OCI-LY7 (cell line): ENCODE measurements around the gene AMPH. TPM values are rescaled to one million over a fixed set of nuclear protein-coding genes. Genes with fewer than 3 reads are reported as not detected.

Source experiments
- BruUV-seq: library from RNA; stranded (reverse); fragments of 400-500 nt; replicated peaks from 2 replicates; lab custom pipeline; 2021; lab: Mats Ljungman, UMichigan
- CTCF ChIA-PET: fragments of 300-600 bp; sonication (Branson Sonifier 250); formaldehyde crosslinking; loops from one replicate; lab custom pipeline; 2022; ENCODE audit warnings: antibody characterized with exemption; ENCODE audit not compliant: unreplicated experiment; lab: Charles Lee
- POLR2A ChIA-PET: fragments of 300-600 bp; sonication (Branson Sonifier 250); formaldehyde crosslinking; loops from one replicate; lab custom pipeline; 2022; ENCODE audit warnings: antibody characterized with exemption; lab: Charles Lee
- DNase-seq: peaks from one replicate; pipeline ENCODE4 v3.0.0-alpha.2; 2015; ENCODE audit warnings: low spot score
- H2AFZ ChIP-seq: fragments of 200-600 bp; sonication (generic), shearing (Covaris generic); 2 replicates; pipeline ENCODE4 v1.6.1; 2014; ENCODE audit warnings: mild to moderate bottlenecking, antibody characterized with exemption, low read length, moderate library complexity
- H3K27ac ChIP-seq: fragments of 200-600 bp; sonication (generic); 2 replicates; pipeline ENCODE4 v1.5.1; 2014; ENCODE audit warnings: mixed run types, low read depth, mild to moderate bottlenecking, moderate library complexity, low read length, inconsistent platforms; ENCODE audit not compliant: poor library complexity, severe bottlenecking
- H3K36me3 ChIP-seq: fragments of 200-600 bp; sonication (generic); 2 replicates; pipeline ENCODE4 v1.6.1; 2014; ENCODE audit warnings: mild to moderate bottlenecking, antibody characterized with exemption, low read length, moderate library complexity, mixed read lengths; ENCODE audit not compliant: insufficient read depth
- H3K4me1 ChIP-seq: fragments of 200-600 bp; sonication (generic); 2 replicates; pipeline ENCODE4 v1.5.1; 2014; ENCODE audit warnings: mild to moderate bottlenecking, low read length; ENCODE audit not compliant: insufficient read depth, poor library complexity, severe bottlenecking
- H3K4me2 ChIP-seq: fragments of 200-600 bp; sonication (generic); 2 replicates; pipeline ENCODE4 v1.6.1; 2014; ENCODE audit warnings: mild to moderate bottlenecking, low read length
- H3K4me3 ChIP-seq: fragments of 200-600 bp; sonication (generic); 2 replicates; pipeline ENCODE4 v1.5.1; 2014; ENCODE audit warnings: mild to moderate bottlenecking, low read depth, low read length; ENCODE audit not compliant: poor library complexity, severe bottlenecking
- H3K79me2 ChIP-seq: fragments of 200-600 bp; sonication (generic); 2 replicates; pipeline ENCODE4 v1.6.1; 2016; ENCODE audit warnings: low read depth, mild to moderate bottlenecking, low read length, moderate library complexity, mixed read lengths; ENCODE audit not compliant: insufficient read depth
- H3K9me2 ChIP-seq: fragments of 200-600 bp; sonication (generic); 2 replicates; pipeline ENCODE4 v1.6.1; 2016; ENCODE audit warnings: mild to moderate bottlenecking, low read length, mixed read lengths; ENCODE audit not compliant: insufficient read depth
- H3K9me3 ChIP-seq: fragments of 200-600 bp; sonication (generic); 2 replicates; pipeline ENCODE4 v1.6.1; 2014; ENCODE audit warnings: mild to moderate bottlenecking, mixed run types, low read length, mixed read lengths
- H4K20me1 ChIP-seq: fragments of 200-600 bp; sonication (generic); 2 replicates; pipeline ENCODE4 v1.6.1; 2014; ENCODE audit warnings: mild to moderate bottlenecking, antibody characterized with exemption, low read length, moderate library complexity, mixed read lengths; ENCODE audit not compliant: insufficient read depth
- CTCF ChIP-seq: fragments of 200-600 bp; sonication (generic); conservative IDR thresholded peaks from 2 replicates; pipeline ENCODE4 v1.5.1; 2014; ENCODE audit warnings: mild to moderate bottlenecking, antibody characterized with exemption, low read length, moderate library complexity, mixed read lengths
- EZH2phosphoT487 ChIP-seq: fragments of 200-600 bp; sonication (generic); IDR thresholded peaks from 2 replicates; pipeline ENCODE4 v1.6.1; 2018; ENCODE audit warnings: low read depth, borderline replicate concordance, mild to moderate bottlenecking, mixed run types, antibody characterized with exemption, low read length, moderate library complexity, mixed read lengths
- intact Hi-C: fragments of 100-400 bp; cut with micrococcal nuclease; formaldehyde crosslinking; loops from one replicate; pipeline ENCODE4 v1.10.0; 2022; ENCODE audit not compliant: unreplicated experiment
- total RNA-seq, 2 experiments: library from RNA; depleted of rRNA in 1 of 2; stranded (reverse); fragments of >200 nt in 1 of 2; shearing (Covaris generic) in 1 of 2; gene quantifications; 2 replicates each; pipeline ENCODE4 v1.2.3, GENCODE V29; 2014 to 2022

Gene AMPH
- total RNA-seq, 2 experiments from 2014 or later, result not detected

- TF ChIP-seq EZH2phosphoT487 (no peak), CTCF (no peak)
- H3K4me2 ChIP-seq, result no peak overlapping the region
- no peak overlapping the region for H2AFZ ChIP-seq
- H3K27ac ChIP-seq, result no peak overlapping the region
- H3K4me3 ChIP-seq, result no peak overlapping the region
- no peaks in the 10 kb centered on the region; the same call in 1 of the 2 replicates for H4K20me1 ChIP-seq
- ChIA-PET POLR2A (no interaction called here), CTCF (no interaction called here)
- H3K9me3 ChIP-seq, result no peaks in the 10 kb centered on the region
- no peaks in the 10 kb centered on the region for H3K36me3 ChIP-seq
- no peak for DNase-seq
- intact Hi-C loops, result no loop called here
- H3K9me2 ChIP-seq, result no peaks in the 10 kb centered on the region
- no TSS peak for BruUV-seq
- no peaks in the 10 kb centered on the region for H3K79me2 ChIP-seq
- H3K4me1 ChIP-seq, result peaks cover 8% of the 10 kb centered on the region
These were observed 236.5 kb downstream of the AMPH start for GRCh38 chr7:38394660-38395059.

GRCh38 chr7:38393874-38394273 lies 237.3 kb downstream of the AMPH start:
- intact Hi-C loops, result no loop called here
- Histone ChIP-seq H3K4me2 (peak overlapping the region; percentile 23; the same call in 1 of the 2 replicates), H3K79me2 (no peaks in the 10 kb centered on the region), H3K4me1 (peaks cover 8% of the 10 kb centered on the region), H3K9me3 (no peaks in the 10 kb centered on the region), H4K20me1 (no peaks in the 10 kb centered on the region; the same call in 1 of the 2 replicates), H3K9me2 (no peaks in the 10 kb centered on the region), H3K27ac (no peak overlapping the region), H3K4me3 (no peak overlapping the region), H3K36me3 (no peaks in the 10 kb centered on the region), H2AFZ (no peak overlapping the region)
- no peak for TF ChIP-seq EZH2phosphoT487
- no peak for TF ChIP-seq CTCF
- CTCF ChIA-PET, result no interaction called here
- peak; percentile 15 for DNase-seq
- BruUV-seq, result no TSS peak
- POLR2A ChIA-PET, result interaction anchor here (0.6 to 1.0 kb wide), 2 partner anchors 9 to 459 kb away, joined by 3 read pairs; no protein-coding TSS in a partner anchor

GRCh38 chr7:38391751-38392150 lies 239.4 kb downstream of the AMPH start:
- H3K27ac ChIP-seq, result no peak overlapping the region
- no peak overlapping the region for H3K4me3 ChIP-seq
- H2AFZ ChIP-seq, result no peak overlapping the region
- H3K9me2 ChIP-seq, result no peaks in the 10 kb centered on the region
- H3K79me2 ChIP-seq, result no peaks in the 10 kb centered on the region
- H3K36me3 ChIP-seq, result no peaks in the 10 kb centered on the region
- ChIA-PET CTCF (no interaction called here), POLR2A (no interaction called here)
- intact Hi-C loops, result no loop called here
- H3K4me1 ChIP-seq, result peaks cover 8% of the 10 kb centered on the region
- no peak overlapping the region for H3K4me2 ChIP-seq
- no peaks in the 10 kb centered on the region for H3K9me3 ChIP-seq
- no peaks in the 10 kb centered on the region; the same call in 1 of the 2 replicates for H4K20me1 ChIP-seq
- no peak for DNase-seq
- TF ChIP-seq EZH2phosphoT487 (no peak), CTCF (no peak)
- BruUV-seq, result no TSS peak
